AG09309 (cell line): Measurements from ENCODE around the gene RRP9.

Experiments
- DNase-seq: peaks from one replicate; pipeline ENCODE4 v3.0.0-alpha.2; 2010; ENCODE audit warnings: low read depth
- H3K4me3 ChIP-seq: 2 replicates; pipeline ENCODE4 v1.5.1; 2011; ENCODE audit warnings: mild to moderate bottlenecking, low read depth, low read length, moderate library complexity; ENCODE audit not compliant: control insufficient read depth
- CTCF ChIP-seq: IDR thresholded peaks from 2 replicates; pipeline ENCODE4 v1.5.1; 2011; ENCODE audit warnings: mild to moderate bottlenecking, low read depth, low read length, inconsistent platforms; ENCODE audit not compliant: insufficient read depth, control insufficient read depth; ENCODE audit errors: missing control alignments

Gene RRP9

GRCh38 chr3:51969841-51970240, 28.1 kb upstream of the RRP9 start:
- TF ChIP-seq CTCF, result no peak
- no peak for DNase-seq
- no peak overlapping the region for H3K4me3 ChIP-seq

- no peak for TF ChIP-seq CTCF
- H3K4me3 ChIP-seq, result no peak overlapping the region
- DNase-seq, result no peak
These were observed 27.4 kb upstream of the RRP9 start for GRCh38 chr3:51968883-51969678.

GRCh38 chr3:51968170-51968775, 26.6 kb upstream of the RRP9 start:
- no peak for DNase-seq
- TF ChIP-seq CTCF, result no peak
- H3K4me3 ChIP-seq, result peak overlapping the region; percentile 69

GRCh38 chr3:51967384-51968169, 25.9 kb upstream of the RRP9 start, which contains the start of gene PCBP4:
Gene PCBP4, minus strand, starts transcription at chr3:51967454. Its CDS starts 6,214 bp downstream, at chr3:51961240.
- TF ChIP-seq CTCF, result no peak
- peak within 1 kb of the TSS; percentile 69 for H3K4me3 ChIP-seq

GRCh38 chr3:51966922-51967383, 25.2 kb upstream of the RRP9 start:
- H3K4me3 ChIP-seq, result peak overlapping the region; percentile 69
- no peak for DNase-seq
- no peak for TF ChIP-seq CTCF

More at GRCh38 chr3:51967384-51968169, 25.9 kb upstream of the RRP9 start, which contains the start of gene PCBP4:
- no peak for DNase-seq

- no peak for DNase-seq
- peak overlapping the region; percentile 69 for H3K4me3 ChIP-seq
- no peak for TF ChIP-seq CTCF
These were observed 24.8 kb upstream of the RRP9 start for GRCh38 chr3:51966486-51966885.
